DMS153 treated with DMSO at 0.1 percent for 48 hours (cell line): ENCODE data around the gene PTPRG.

ENCODE experiments used
- DNase-seq: peaks from one replicate; lab custom pipeline; 2025; ENCODE audit not compliant: unreplicated experiment; lab: John Stamatoyannopoulos, UW

PTPRG gene

GRCh38 chr3:61884794-61885193, 323.4 kb downstream of the PTPRG start:
- no peak for DNase-seq

- no peak for DNase-seq
Measured at GRCh38 chr3:61885414-61885813, 324.0 kb downstream of the PTPRG start.

DNA sequence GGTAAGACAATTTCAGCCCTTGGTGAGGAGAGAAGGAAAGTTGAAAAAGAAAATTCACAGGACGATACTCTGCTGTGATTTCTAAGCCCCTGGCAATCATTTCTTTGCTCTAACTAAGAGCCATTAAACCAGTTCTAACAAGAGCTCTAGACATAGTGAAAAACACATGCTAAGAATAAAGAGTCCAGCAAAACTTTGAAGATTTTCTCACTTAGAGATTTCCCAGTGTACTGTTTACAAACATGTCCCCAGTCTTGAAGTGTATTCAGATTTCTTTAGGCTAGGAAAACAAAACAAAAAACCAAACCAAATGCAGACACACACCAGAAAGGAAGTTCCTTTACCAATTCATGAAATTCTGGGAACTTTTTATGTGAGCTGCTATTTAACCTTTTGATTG, 325.8 kb downstream of the PTPRG start:
- DNase-seq, result no peak

DNA sequence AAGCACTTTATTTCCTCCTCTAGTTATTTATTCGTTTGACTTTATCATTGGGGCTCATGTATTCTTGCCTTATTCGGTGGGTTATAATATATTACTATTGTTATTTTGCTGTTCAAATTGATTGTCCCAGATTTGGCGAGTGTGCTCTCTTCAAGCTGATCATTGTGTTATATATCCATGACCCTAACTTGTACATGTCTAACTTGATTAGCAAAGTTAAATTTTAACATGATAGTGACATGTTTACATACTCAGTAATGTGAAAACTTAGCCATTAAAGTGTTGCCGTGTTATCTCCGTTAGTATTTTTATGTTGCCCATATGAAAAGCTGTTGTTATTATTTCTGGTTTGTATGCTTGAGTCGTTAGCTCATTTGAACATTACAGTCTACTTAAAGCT, 327.9 kb downstream of the PTPRG start:
- no peak for DNase-seq

DNA sequence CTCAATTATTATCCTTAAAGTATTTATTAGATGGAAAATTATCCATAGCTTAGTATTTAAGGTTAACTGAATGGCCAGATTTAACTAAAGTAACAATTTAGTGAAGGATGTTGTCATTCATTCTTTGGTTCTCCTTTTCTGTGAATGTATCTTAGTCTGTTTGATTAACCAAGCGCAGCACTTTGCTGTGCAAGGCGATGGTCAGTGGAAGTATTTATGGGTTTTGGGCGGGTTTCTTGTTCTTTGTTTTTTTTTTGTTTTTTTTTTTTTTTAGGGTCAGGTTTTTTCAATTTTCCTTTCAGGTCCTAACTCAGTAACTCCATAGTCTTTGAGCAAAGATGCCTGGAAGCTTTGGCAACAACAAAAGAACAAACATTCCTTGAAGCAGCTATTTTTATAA, 328.8 kb downstream of the PTPRG start:
- DNase-seq, result no peak

DNA sequence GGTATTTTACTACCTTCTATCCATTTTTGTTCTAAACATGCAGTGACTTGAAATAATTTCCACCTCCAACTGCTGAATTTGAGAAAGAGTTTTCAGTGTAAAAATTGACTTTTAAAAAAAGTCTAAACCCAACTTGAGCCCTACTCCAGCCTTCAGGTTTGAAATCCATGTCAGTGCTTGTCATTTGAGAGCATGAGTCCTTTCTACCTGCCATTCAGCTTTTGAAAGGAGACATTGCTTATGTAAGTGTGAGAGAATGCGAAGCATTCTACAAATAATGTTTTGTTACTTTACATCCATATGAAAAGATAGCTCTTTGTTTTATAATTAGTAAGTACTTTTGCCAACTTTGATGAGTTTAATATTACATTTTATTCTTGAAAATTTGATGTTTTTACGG, 329.2 kb downstream of the PTPRG start:
- DNase-seq, result no peak

GRCh38 chr3:61892891-61893290, 331.5 kb downstream of the PTPRG start:
- no peak for DNase-seq

DNA sequence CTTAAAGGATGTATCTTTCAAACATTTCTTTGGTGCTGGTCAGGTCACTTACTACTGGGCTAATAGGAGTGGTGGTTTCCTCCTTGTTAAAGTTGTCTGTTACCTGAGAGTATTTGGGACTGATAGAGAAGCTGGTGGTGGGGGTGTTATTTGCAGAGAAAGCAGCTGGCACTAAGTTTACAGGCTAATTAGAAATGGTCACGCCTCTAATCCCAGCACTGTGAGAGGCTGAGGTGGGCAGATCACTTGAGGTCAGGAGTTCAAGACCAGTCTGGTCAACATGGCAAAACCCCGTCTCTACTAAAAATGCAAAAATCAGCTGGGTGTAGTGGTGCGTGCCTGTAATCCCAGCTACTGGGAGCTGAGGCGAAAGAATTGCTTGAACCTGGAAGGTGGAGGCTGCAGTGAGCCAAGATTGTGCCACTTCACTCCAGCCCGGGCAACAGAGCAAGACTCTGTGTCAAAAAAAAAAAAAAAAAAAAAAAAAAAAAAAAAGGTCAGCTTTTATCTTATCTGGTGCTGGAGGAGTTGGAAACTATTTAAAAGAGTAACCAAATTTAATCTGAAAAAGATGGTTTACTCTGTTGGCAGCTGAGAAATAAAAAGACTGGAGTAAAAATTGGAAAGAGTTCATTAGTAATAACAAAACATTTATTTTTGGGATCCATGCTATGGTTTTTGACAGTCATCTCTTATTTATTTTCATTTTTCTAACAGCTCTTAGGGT, 332.6 kb downstream of the PTPRG start:
- no peak for DNase-seq

DNA sequence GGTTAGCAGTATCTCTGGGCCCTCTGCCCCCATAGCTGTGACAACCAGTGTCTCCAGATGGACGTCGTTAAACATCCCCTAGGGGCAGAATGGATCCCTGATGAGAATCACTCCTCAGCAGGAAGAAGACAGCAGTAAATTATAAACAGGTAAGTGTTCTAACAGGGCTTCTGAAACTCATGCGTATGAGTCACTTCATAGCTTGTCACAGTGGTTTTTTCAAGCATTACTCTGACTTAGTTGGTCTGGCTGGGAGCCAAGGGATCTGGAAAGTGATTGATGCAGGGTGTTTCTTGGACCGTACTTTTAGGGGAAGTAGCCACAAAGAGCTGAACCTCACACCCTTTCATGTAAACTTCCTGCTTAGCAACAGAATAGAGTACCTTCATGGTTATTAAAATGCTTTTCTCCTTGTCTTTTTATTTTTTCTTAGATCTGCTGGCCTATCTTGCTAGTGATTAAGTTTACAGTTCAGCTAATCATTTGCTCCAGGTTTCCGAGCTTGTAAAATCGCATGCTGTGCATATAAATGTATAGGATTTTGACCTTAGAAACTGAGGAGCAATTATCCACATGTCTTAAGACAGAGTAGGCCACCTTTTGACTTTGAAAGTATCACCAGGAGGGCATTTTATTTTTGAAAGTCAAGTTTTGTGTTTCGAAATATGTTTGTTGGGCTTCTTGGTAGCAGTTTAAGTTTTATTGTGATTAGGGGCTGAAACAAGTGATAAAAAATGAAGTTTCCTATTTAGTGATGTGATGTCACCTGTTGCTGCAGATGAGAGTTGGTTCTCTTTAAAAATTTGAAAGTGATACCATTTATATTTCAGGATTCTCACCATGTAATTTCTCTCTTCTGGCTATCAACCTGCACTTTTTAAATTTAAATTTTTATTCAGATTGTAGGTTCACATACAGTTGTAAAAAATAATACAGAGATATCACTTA, 333.9 kb downstream of the PTPRG start:
- DNase-seq, result no peak

GRCh38 chr3:61896251-61896650, 334.9 kb downstream of the PTPRG start:
- DNase-seq, result no peak

DNA sequence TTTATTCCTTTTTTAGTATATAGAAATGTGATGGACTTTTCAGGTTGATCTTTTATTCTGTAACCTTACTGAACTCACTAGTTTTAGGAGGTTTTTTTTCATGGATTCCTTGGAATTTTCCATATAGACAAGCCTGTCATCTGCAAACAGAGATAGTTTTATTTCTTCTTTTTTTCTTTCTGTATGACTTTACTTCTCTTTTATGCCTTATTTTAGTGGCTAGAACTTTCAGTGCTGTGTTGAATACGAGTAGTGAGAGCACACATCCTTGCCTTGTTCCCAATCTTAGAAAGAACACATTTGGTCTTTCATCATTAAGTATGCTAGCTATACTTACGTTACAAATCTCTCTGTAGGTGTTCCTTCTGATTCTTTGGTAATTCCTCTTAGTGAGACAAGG, 336.5 kb downstream of the PTPRG start:
- no peak for DNase-seq

GRCh38 chr3:61899700-61900462, 338.5 kb downstream of the PTPRG start:
- DNase-seq, result no peak

DNA sequence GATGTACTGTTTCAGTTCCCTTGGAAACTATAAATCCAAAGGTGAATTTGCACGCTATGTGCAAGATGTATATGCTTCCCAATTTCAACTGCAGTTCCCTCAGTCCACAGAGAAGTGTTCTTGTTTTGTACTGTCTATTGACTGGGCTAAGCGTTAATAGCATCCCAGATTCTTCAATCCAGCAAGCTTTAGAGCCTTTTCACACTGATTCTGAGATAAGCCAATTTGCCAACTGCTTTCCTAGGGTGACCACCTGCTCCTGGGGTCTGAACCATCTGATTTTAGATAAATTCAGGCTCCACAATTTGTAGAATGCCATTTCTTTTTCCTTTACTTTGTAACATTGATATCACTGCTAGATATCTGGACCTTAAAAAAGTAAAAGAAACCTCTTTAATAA, 340.1 kb downstream of the PTPRG start:
- DNase-seq, result no peak

DNA sequence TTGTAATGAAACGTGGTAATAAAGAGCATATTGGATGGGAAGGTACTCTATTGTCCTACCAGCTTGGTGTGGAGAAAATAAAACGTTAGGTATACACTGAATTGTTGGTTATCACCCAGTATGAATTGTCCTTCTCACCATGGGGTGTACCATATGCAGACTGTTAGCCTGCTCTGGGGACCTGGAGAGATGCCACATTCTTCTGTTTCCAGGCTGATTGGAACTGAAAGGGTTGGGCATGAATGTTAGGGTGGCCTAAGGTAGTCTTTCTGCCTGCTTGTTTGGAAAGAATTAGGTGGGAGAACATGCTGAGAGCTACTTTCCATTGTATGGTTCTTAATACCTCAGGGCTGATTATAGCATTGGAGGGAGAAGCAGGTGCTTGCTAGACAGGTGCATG, 340.6 kb downstream of the PTPRG start:
- no peak for DNase-seq

GRCh38 chr3:61903074-61903473, 341.7 kb downstream of the PTPRG start:
- no peak for DNase-seq

- DNase-seq, result no peak
Measured at GRCh38 chr3:61903931-61904657, 342.7 kb downstream of the PTPRG start.

DNA sequence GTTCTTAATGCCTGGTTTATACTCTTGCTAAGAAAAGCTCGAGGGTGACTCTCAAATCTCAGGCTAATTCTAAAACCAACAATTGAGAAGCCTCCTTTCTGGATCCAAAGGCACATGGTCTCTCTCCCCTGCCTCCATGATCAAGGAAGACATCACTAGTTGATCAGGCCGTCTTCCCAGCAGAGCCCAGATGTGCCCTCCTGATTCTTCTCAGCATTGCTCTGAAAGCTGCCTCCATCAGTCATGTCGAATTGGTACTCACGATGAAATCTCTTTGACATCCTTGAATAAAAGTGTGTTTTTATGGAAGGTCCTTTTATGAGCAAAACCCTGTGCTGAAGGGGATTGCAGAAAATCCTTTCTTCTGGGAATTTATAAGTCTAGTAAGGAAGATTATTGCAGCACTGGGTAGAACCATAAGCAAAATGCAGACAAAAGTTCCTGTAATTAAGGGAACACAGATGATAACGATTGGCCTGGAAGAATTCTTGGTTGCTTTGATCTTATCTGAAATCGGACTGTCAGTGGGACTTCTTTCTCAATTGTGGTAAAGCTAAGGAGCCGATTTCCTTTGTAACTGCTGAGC, 345.9 kb downstream of the PTPRG start:
- no peak for DNase-seq

- no peak for DNase-seq
Measured at GRCh38 chr3:61908382-61908781, 347.0 kb downstream of the PTPRG start.

- DNase-seq, result no peak
Measured at GRCh38 chr3:61910732-61911131, 349.4 kb downstream of the PTPRG start.

- DNase-seq, result no peak
Measured at GRCh38 chr3:61912158-61912557, 350.8 kb downstream of the PTPRG start.

- DNase-seq, result no peak
Measured at GRCh38 chr3:61913701-61914100, 352.3 kb downstream of the PTPRG start.
